Memory B cell (primary cell): ENCODE data around the gene PYM1.
"Not testable (repeated sequence)": the region's sequence is repeated elsewhere in the genome, so short reads cannot be mapped to it uniquely, and the experiment has no call there.

Experiments used
- ATAC-seq: fragments of 150-1000 bp; cut with Tn5 transposase; 2 replicates; pipeline ENCODE4 v1.10.0; 2021; ENCODE audit warnings: low read depth, mild to moderate bottlenecking, moderate library complexity
- DNase-seq, 2 donors: peaks; one replicate each; pipeline ENCODE4 v3.0.0; 2022; ENCODE audit warnings: low spot score in 2 of 2
- H3K27ac Mint-ChIP-seq: one replicate; pipeline ENCODE4 v1.8.0; 2022; ENCODE audit warnings: mild to moderate bottlenecking, moderate library complexity, mixed read lengths
- H3K27me3 Mint-ChIP-seq: one replicate; pipeline ENCODE4 v1.8.0; 2022; ENCODE audit warnings: mixed read lengths
- H3K36me3 Mint-ChIP-seq: one replicate; pipeline ENCODE4 v1.8.0; 2022; ENCODE audit warnings: mild to moderate bottlenecking, mixed read lengths
- H3K4me1 Mint-ChIP-seq: one replicate; pipeline ENCODE4 v1.8.0; 2022; ENCODE audit warnings: mixed read lengths
- H3K4me3 Mint-ChIP-seq: one replicate; pipeline ENCODE4 v1.8.0; 2022; ENCODE audit warnings: mild to moderate bottlenecking, moderate library complexity, mixed read lengths
- H3K9me3 Mint-ChIP-seq: one replicate; pipeline ENCODE4 v1.8.0; 2022; ENCODE audit warnings: mixed read lengths

PYM1 gene

GRCh38 chr12:55912908-55913307 lies 14.8 kb downstream of the PYM1 start:
- no peaks in the 10 kb centered on the region for H3K27me3 Mint-ChIP-seq
- peaks cover 12% of the 10 kb centered on the region for H3K4me1 Mint-ChIP-seq
- no peak overlapping the region for H3K4me3 Mint-ChIP-seq
- DNase-seq = no peak
- peak overlapping the region; percentile 30 for H3K27ac Mint-ChIP-seq
- H3K36me3 Mint-ChIP-seq = peaks cover 13% of the 10 kb centered on the region
- ATAC-seq = no peak
- no peaks in the 10 kb centered on the region for H3K9me3 Mint-ChIP-seq

DNA sequence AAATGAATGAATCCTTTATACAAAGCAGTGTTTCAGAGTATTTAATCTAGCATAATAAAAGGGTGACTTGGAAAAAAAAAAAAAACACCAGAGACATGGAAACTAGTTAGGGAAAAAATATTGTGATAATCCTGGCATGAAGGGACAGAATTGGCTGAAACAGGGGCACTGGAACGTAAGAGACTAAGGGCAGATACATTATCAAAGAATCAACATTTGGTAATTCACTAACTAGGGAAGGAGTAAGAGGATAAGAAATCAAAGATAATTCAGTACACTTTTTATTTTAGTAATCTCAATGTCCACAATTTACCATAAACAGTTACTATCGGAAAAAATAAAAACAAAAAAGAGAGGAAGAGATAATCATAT lies 18.2 kb downstream of the PYM1 start:
- Mint-ChIP-seq H3K9me3 (no peaks in the 10 kb centered on the region), H3K4me3 (no peak overlapping the region), H3K4me1 (peaks cover 6% of the 10 kb centered on the region), H3K36me3 (peaks cover 8% of the 10 kb centered on the region), H3K27ac (peak overlapping the region; percentile 54), H3K27me3 (no peaks in the 10 kb centered on the region)
- ATAC-seq (no peak), DNase-seq (no peak)

- Mint-ChIP-seq H3K4me1 (peaks cover 4% of the 10 kb centered on the region), H3K27ac (peak overlapping the region; percentile 54), H3K27me3 (no peaks in the 10 kb centered on the region), H3K4me3 (no peak overlapping the region), H3K9me3 (no peaks in the 10 kb centered on the region), H3K36me3 (peaks cover 6% of the 10 kb centered on the region)
- ATAC-seq = no peak
- no peak for DNase-seq
These were observed 18.8 kb downstream of the PYM1 start for GRCh38 chr12:55908726-55909512.

- no peaks in the 10 kb centered on the region for H3K27me3 Mint-ChIP-seq
- H3K27ac Mint-ChIP-seq = no peak overlapping the region
- H3K36me3 Mint-ChIP-seq = peaks cover 12% of the 10 kb centered on the region
- DNase-seq (no peak), ATAC-seq (no peak)
- H3K4me1 Mint-ChIP-seq = peaks cover 4% of the 10 kb centered on the region
- H3K9me3 Mint-ChIP-seq = no peaks in the 10 kb centered on the region
- no peak overlapping the region for H3K4me3 Mint-ChIP-seq
These were observed 21.6 kb downstream of the PYM1 start for GRCh38 chr12:55906056-55906455.

DNA sequence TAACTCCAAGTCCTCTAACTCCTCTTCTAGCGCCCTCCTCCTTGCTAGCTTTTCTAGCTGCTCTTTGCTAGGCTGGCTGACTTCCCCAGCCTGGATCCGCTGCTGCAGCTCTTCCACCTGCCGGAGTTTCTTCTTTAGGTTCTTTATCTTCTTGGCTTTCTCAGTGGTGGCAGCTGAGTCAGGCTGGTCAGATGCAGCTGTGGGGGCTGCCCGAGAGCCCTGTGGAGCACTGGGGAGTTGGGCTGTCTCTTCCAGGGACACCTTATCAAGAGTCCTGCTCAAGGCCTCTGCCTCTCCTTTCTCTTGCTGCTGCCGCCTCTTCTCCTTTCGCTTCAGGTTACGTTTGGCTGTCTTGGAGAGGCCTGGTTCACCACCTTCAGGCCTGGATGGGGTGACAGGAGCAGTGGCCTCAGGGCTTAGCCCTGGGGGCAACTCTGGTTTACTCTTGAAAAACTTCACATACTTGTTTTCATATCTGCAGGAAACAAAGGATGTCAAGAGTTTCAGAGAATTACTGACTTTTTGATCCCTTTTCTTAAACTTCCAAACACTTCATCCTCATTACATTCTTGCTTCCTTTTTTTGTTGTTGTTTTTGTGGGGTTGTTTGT lies 25.7 kb downstream of the PYM1 start:
- Mint-ChIP-seq H3K9me3 (no peaks in the 10 kb centered on the region), H3K36me3 (peaks cover 14% of the 10 kb centered on the region), H3K27me3 (no peaks in the 10 kb centered on the region), H3K27ac (peak overlapping the region; percentile 42), H3K4me3 (no peak overlapping the region), H3K4me1 (no peaks in the 10 kb centered on the region)
- no peak for ATAC-seq
- DNase-seq = no peak

DNA sequence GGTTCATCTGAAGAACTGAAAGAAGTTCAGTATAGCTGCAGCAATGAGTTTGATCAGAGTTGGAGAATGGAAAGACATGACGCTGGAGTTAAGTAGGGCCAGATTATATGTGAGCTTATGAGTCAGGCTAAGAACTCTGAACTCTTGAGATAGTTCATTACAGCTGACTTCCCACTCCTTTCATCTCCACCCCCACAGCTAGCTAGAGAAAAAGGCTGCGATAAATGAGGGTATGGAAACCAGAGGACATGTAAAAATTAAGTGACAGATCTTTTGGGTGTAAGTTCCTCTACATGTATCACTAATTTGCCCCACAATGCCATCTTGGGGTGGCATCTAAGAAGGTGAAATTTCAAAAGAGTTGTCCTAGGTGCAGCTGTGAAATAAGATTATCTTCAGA lies 28.6 kb downstream of the PYM1 start:
- no peaks in the 10 kb centered on the region for H3K4me1 Mint-ChIP-seq
- DNase-seq (no peak), ATAC-seq (no peak)
- H3K27ac Mint-ChIP-seq = peak overlapping the region; percentile 58
- H3K27me3 Mint-ChIP-seq = no peaks in the 10 kb centered on the region
- H3K9me3 Mint-ChIP-seq = no peaks in the 10 kb centered on the region
- H3K4me3 Mint-ChIP-seq = no peak overlapping the region
- H3K36me3 Mint-ChIP-seq = peaks cover 14% of the 10 kb centered on the region

GRCh38 chr12:55893723-55894122 lies 34.0 kb downstream of the PYM1 start:
- no peaks in the 10 kb centered on the region for H3K36me3 Mint-ChIP-seq
- ATAC-seq = no peak
- no peak overlapping the region for H3K27ac Mint-ChIP-seq
- no peak for DNase-seq
- peaks cover 2% of the 10 kb centered on the region for H3K4me1 Mint-ChIP-seq
- H3K27me3 Mint-ChIP-seq = no peaks in the 10 kb centered on the region
- no peak overlapping the region for H3K4me3 Mint-ChIP-seq
- peaks cover 1% of the 10 kb centered on the region for H3K9me3 Mint-ChIP-seq

DNA sequence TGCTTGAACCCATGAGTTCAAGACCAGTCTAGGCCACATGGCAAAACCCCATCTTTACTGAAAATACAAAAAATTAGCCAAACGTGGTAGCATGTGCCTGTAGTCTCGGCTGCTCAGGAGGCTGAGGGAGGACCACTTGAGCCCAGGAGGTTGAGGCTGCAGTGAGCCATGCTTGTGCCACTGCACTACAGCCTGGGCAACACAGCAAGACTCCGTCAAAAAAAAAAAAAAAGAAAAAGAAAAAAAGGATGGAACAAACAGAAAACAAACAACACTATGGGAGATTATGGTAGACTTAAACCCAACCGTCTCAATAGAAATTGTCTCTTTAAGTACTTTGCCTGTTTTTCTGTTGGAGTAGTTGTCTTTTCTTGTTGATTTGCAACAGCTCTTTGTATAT lies 36.4 kb downstream of the PYM1 start:
- peaks cover 2% of the 10 kb centered on the region for H3K4me1 Mint-ChIP-seq
- no peaks in the 10 kb centered on the region for H3K27me3 Mint-ChIP-seq
- H3K4me3 Mint-ChIP-seq = no peak overlapping the region
- DNase-seq (no peak), ATAC-seq (no peak)
- H3K9me3 Mint-ChIP-seq = peaks cover 1% of the 10 kb centered on the region
- no peak overlapping the region for H3K27ac Mint-ChIP-seq
- no peaks in the 10 kb centered on the region for H3K36me3 Mint-ChIP-seq

GRCh38 chr12:55885113-55885512 lies 42.6 kb downstream of the PYM1 start:
- no peak for ATAC-seq
- DNase-seq = no peak
- Mint-ChIP-seq H3K27ac (no peak overlapping the region), H3K4me1 (peaks cover 4% of the 10 kb centered on the region), H3K9me3 (no peaks in the 10 kb centered on the region), H3K27me3 (no peaks in the 10 kb centered on the region), H3K36me3 (peaks cover 3% of the 10 kb centered on the region), H3K4me3 (no peak overlapping the region)

DNA sequence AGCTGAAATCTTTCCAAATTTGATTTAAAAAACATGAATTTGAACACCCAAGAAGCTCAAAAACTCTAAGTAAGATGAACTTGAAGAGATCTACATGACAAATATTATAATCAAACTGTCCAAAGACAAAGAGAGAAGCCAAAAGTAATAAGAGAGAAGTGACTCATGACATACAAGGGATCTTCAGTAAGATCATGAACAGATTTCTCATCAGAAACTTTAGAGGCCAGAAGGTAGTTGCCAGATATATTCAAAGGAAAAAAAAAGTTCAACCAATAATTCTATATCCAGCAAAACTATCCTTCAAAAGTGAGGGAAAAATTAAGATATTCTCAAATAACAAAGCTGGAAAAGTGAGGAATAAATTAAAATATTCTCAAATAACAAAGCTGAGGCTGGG lies 49.9 kb downstream of the PYM1 start:
- DNase-seq (no peak), ATAC-seq (no peak)
- Mint-ChIP-seq H3K4me1 (no peaks in the 10 kb centered on the region), H3K27me3 (no peaks in the 10 kb centered on the region), H3K36me3 (peaks cover 9% of the 10 kb centered on the region), H3K9me3 (peaks cover 6% of the 10 kb centered on the region), H3K4me3 (no peak overlapping the region), H3K27ac (no peak overlapping the region)

DNA sequence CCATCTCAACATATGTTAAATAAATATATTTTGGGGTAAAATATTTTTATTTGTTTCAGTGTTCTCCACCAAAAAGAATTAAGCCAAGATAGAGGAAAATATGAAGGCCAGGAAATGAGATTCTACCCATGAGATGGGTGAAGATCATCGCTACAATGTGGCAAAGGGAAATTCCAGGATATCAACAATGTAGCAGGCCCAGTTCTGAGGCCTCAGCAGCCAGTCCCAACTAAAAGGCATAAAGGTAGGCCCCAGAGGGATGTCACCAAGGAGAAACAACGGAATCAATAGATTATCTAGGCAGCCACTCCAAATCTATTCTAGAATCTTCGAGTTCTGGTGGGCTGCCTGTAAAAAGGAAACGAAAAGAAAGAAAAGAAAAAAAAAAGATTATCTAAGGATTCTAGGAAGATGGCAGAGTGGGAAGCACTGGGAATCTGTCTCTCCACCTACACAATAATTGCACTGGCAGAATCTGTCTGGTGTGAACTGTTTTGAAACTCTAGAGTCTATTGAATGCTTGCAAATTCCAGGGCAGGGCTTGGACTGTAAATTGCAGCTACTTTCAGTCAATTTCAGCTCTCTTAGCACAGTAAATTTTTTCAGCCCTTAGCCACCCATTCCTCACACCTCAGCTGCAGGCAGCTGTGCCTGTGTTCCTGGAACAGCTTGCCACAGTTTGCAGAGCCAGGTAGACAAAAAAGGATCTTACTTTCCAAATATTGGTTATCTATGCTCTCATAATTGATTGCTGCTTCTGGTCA lies 51.8 kb downstream of the PYM1 start:
- H3K4me3 Mint-ChIP-seq = no peak overlapping the region
- H3K9me3 Mint-ChIP-seq = peaks cover 6% of the 10 kb centered on the region
- no peak for ATAC-seq
- no peak for DNase-seq
- peaks cover 11% of the 10 kb centered on the region for H3K36me3 Mint-ChIP-seq
- H3K27ac Mint-ChIP-seq = no peak overlapping the region
- H3K4me1 Mint-ChIP-seq = no peaks in the 10 kb centered on the region
- H3K27me3 Mint-ChIP-seq = no peaks in the 10 kb centered on the region

DNA sequence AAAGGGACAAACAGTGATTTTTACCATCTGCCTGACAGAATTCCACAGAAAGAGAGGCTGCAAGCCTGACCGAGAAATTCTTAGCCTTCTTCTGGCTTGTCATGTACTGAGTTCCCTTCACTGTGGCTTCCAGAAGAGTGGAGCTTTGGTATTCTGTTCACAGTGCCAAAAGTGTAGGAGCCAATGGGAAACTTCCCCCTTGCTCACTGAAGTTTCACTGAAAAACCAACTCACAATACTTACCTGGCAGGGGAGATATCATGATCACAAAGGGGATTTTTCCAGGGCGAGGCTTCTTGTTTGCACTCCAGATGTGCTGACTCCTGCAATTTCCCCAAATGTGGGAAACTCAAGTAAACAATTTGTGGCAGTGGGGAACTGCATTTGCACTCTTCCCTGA lies 53.3 kb downstream of the PYM1 start:
- H3K9me3 Mint-ChIP-seq = peaks cover 6% of the 10 kb centered on the region
- no peak overlapping the region for H3K4me3 Mint-ChIP-seq
- H3K27me3 Mint-ChIP-seq = no peaks in the 10 kb centered on the region
- DNase-seq (no peak), ATAC-seq (no peak)
- H3K4me1 Mint-ChIP-seq = no peaks in the 10 kb centered on the region
- H3K27ac Mint-ChIP-seq = no peak overlapping the region
- peaks cover 11% of the 10 kb centered on the region for H3K36me3 Mint-ChIP-seq

- not testable (repeated sequence) for H3K36me3 Mint-ChIP-seq, H3K4me3 Mint-ChIP-seq, DNase-seq, H3K4me1 Mint-ChIP-seq, H3K27ac Mint-ChIP-seq, H3K27me3 Mint-ChIP-seq, H3K9me3 Mint-ChIP-seq, ATAC-seq
These were observed 61.2 kb downstream of the PYM1 start for GRCh38 chr12:55866454-55867004.

DNA sequence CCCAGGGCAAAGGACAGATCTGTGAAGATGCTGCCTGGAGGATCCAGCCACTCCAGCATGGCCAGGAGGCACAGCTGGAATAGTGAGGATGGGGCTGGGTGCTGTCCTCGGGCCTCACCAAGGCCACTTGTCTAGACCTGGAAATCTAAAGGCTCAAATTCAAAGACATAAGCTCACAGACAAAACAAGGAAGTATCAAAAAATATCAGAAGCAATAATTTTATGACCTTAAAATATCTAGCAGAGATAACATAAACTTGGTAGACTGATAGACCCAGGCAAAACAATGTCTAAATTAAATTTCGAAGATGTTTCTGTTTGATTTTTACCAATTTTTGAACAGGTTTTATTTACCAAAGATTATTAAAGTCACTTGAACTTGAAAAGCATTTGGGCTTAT lies 62.4 kb downstream of the PYM1 start:
- Mint-ChIP-seq H3K4me3 (no peak overlapping the region), H3K9me3 (peaks cover 3% of the 10 kb centered on the region), H3K36me3 (no peaks in the 10 kb centered on the region), H3K27me3 (no peaks in the 10 kb centered on the region), H3K4me1 (no peaks in the 10 kb centered on the region), H3K27ac (no peak overlapping the region)
- DNase-seq = no peak
- no peak for ATAC-seq
